Cardiac fibroblast (primary cell): ENCODE measurements around the gene TMEM35A.
A peak's percentile ranks its signal among the peaks of the same experiment; 100 is the strongest.

Source experiments
- DNase-seq, 2 donors: peaks; one replicate each; pipeline versions ENCODE4 v3.0.0 to v3.0.0-alpha.2; 2010; ENCODE audit warnings: low read depth in 2 of 2
- H3K4me3 ChIP-seq, 2 donors: replicated peaks in 1 of 2; 1 replicate in 1 of 2; 2 replicates in 1 of 2; pipeline ENCODE4 v1.5.1; 2011; ENCODE audit warnings: low read depth in 2 of 2, low read length in 2 of 2, mild to moderate bottlenecking in 2 of 2, moderate library complexity in 1 of 2
- CTCF ChIP-seq: IDR thresholded peaks from one replicate; pipeline ENCODE4 v1.5.1; 2011; ENCODE audit warnings: low read depth, mild to moderate bottlenecking, low read length, inconsistent platforms

TMEM35A gene

GRCh38 chrX:101057093-101057714 is 21.5 kb upstream of the TMEM35A start:
- H3K4me3 ChIP-seq: no peak overlapping the region
- DNase-seq: peak; percentile 45 to 76
- no peak for TF ChIP-seq CTCF

DNA sequence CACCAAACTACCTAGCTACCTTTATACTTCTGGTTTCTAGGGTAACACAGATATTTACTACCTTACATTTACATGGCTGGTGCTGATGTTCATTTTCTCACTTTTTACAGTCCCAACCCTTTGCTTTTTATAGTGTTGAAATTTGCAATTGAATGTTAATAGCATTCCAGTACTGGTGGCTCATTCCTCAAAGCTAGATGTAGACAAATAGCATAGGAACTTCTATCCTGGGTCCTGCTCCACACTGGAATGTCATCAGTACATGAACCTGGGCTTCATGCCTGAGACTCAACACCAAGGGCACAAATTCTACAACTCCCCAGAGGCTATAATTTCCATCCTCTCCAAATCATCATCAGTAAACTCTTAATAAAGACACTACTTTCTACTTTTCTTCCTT is 16.5 kb upstream of the TMEM35A start:
- no peak overlapping the region for H3K4me3 ChIP-seq
- DNase-seq: peak in 1 of 2 donors; percentile 6
- TF ChIP-seq CTCF: no peak

- DNase-seq: no peak
- TF ChIP-seq CTCF: no peak
Measured at GRCh38 chrX:101071582-101071981, 7.1 kb upstream of the TMEM35A start.

DNA sequence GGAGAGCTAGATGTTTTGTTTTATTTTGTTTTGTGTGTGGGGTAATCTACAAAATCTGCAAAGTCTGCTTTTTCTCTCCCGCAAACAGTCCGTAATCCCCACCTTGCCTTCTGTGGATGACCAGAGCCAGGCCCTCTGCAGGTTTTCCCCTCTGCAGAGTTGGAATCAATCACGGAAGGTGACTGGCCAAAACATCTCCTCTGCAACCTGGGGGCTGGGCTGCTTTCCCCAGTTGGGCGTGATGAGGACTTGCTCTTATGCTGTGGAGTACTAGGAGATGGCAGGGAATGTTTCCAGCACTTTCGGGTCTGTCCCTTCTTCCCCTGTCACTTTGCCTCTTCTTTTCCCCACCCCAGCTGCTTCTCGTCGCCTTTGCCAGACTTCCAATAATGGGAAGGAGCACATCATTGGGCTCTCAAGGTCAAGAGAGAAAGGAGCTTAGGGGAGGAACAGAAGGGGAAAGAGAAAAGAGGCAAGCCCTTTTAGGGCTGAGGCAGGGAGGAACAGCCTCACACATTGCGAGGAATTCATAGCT is 1.1 kb downstream of the TMEM35A start:
- peak overlapping the region in 1 of 2 donors; percentile 10 for H3K4me3 ChIP-seq
- no peak for TF ChIP-seq CTCF
- DNase-seq: no peak

More at GRCh38 chrX:101071582-101071981, 7.1 kb upstream of the TMEM35A start:
- no peak overlapping the region for H3K4me3 ChIP-seq

- no peak for TF ChIP-seq CTCF
- H3K4me3 ChIP-seq: no peak overlapping the region
- no peak for DNase-seq
Measured at GRCh38 chrX:101080326-101081124, 1.8 kb downstream of the TMEM35A start.

GRCh38 chrX:101081231-101081630 is 2.6 kb downstream of the TMEM35A start:
- no peak for TF ChIP-seq CTCF
- DNase-seq: no peak
- no peak overlapping the region for H3K4me3 ChIP-seq
